ENCODE results near the gene MRAP.
A peak's percentile ranks its signal among the peaks of the same experiment; 100 is the strongest.

Gene MRAP

DNA sequence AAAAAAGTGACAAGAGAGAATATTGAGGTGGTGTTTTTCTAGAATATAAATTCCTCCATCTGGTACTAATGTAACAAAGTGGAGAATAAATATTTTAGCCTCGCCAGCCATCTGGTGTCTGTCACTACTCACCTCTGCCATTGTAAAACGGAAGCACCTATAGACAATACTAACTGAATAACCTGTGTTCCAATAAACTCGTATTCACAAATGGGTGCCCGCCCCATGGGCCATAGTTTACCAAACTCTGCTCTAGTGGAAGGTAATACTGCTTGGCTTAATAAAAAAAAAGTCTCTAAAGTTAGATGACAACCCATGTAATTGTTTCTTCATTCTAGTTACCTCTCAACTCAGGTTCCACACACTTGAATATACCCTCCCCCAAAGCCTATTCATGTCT is 27.9 kb upstream of the MRAP start:
- Histone ChIP-seq H3K27me3 (ENCODE audit: low read length) (no peaks in the 10 kb centered on the region), H3K9me2 (replicated peaks; ENCODE audit: insufficient read depth, low read length) (no peaks in the 10 kb centered on the region), H3K9me3 (ENCODE audit: insufficient read depth, low read length) (no peaks in the 10 kb centered on the region), H3K79me2 (ENCODE audit: insufficient read depth, low read length) (peaks cover 8% of the 10 kb centered on the region; the same call in 1 of the 2 replicates), H3F3A (ENCODE audit: insufficient read depth) (no peaks in the 10 kb centered on the region), H3K36me3 (ENCODE audit: low read length) (peaks cover 23% of the 10 kb centered on the region; the same call in 1 of the 2 replicates), H3K4me3 (ENCODE audit: insufficient read depth, low read length, poor library complexity, severe bottlenecking) (no peak overlapping the region), H3K9ac (ENCODE audit: low read length) (no peak overlapping the region), H3K27ac (ENCODE audit: low read depth, low read length) (no peak overlapping the region), H4K20me1 (ENCODE audit: low read depth, low read length) (no peaks in the 10 kb centered on the region), H2AFZ (ENCODE audit: low read depth, low read length, severe bottlenecking) (no peak overlapping the region), H3K4me2 (ENCODE audit: low read depth, low read length, poor library complexity, severe bottlenecking) (no peak overlapping the region)
- TF ChIP-seq EZH2phosphoT487 (conservative IDR thresholded peaks at IDR 0.05; ENCODE audit: low read length), result no peak
- TF ChIP-seq, protein P1, sequence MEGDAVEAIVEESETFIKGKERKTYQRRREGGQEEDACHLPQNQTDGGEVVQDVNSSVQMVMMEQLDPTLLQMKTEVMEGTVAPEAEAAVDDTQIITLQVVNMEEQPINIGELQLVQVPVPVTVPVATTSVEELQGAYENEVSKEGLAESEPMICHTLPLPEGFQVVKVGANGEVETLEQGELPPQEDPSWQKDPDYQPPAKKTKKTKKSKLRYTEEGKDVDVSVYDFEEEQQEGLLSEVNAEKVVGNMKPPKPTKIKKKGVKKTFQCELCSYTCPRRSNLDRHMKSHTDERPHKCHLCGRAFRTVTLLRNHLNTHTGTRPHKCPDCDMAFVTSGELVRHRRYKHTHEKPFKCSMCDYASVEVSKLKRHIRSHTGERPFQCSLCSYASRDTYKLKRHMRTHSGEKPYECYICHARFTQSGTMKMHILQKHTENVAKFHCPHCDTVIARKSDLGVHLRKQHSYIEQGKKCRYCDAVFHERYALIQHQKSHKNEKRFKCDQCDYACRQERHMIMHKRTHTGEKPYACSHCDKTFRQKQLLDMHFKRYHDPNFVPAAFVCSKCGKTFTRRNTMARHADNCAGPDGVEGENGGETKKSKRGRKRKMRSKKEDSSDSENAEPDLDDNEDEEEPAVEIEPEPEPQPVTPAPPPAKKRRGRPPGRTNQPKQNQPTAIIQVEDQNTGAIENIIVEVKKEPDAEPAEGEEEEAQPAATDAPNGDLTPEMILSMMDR (IDR thresholded peaks at IDR 0.05; ENCODE audit: insufficient read depth, low read length, poor library complexity, severe bottlenecking), result no peak

DNA sequence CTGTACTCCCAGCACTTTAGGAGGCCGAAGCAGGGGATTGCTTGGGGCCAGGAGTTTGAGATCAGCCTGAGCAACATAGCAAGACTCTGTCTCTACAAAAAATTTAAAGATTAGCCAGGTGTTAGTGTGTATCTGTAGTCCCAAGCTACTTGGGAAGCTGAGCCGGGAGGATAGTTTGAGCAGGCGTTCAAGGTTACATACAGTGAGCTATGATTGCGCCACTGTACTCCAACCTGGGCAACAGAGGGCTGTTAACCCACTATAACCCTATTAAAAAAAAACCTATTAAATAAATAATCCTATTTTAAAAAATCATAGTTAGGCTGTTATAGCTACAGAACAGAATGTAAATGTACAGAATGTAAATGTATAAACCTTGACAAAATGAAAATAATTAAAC is 22.0 kb upstream of the MRAP start:
- Histone ChIP-seq H3K9me2 (replicated peaks; ENCODE audit: insufficient read depth, low read length) (no peaks in the 10 kb centered on the region), H3K9ac (ENCODE audit: low read length) (no peak overlapping the region), H4K20me1 (ENCODE audit: low read depth, low read length) (no peaks in the 10 kb centered on the region), H3K79me2 (ENCODE audit: insufficient read depth, low read length) (peaks cover 42% of the 10 kb centered on the region), H3K27ac (ENCODE audit: low read depth, low read length) (no peak overlapping the region), H3K4me2 (ENCODE audit: low read depth, low read length, poor library complexity, severe bottlenecking) (no peak overlapping the region), H2AFZ (ENCODE audit: low read depth, low read length, severe bottlenecking) (no peak overlapping the region), H3K9me3 (ENCODE audit: insufficient read depth, low read length) (no peaks in the 10 kb centered on the region), H3K27me3 (ENCODE audit: low read length) (no peaks in the 10 kb centered on the region), H3K4me3 (ENCODE audit: insufficient read depth, low read length, poor library complexity, severe bottlenecking) (no peak overlapping the region), H3F3A (ENCODE audit: insufficient read depth) (no peaks in the 10 kb centered on the region), H3K36me3 (ENCODE audit: low read length) (0 out of 2 replicates have a peak, but pooled peaks cover 5% of the 10 kb centered on the region)
- TF ChIP-seq, protein P1 (IDR thresholded peaks at IDR 0.05; ENCODE audit: insufficient read depth, low read length, poor library complexity, severe bottlenecking), result no peak
- no peak for TF ChIP-seq EZH2phosphoT487 (conservative IDR thresholded peaks at IDR 0.05; ENCODE audit: low read length)

DNA sequence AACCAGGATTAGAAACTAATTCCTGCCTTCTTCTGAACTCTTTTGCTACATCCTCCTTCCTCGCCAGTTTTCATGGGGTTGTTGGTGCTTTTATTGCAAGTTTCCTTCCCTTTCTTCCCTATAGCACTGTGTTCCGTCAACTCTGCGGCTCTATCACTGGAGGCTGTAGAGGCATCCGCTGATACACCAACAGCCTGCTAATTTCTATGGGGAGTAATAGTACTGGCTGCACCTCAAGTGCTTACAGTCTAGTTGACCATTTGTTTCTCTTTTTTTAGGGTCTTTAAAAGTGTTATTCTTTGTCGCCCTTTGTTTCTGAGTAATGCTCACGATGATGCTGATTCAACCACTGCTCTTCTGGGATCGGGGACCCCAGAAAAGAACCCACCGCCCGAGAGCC is 20.6 kb upstream of the MRAP start:
- no peak for TF ChIP-seq EZH2phosphoT487 (conservative IDR thresholded peaks at IDR 0.05; ENCODE audit: low read length)
- TF ChIP-seq, protein P1 (IDR thresholded peaks at IDR 0.05; ENCODE audit: insufficient read depth, low read length, poor library complexity, severe bottlenecking), result no peak
- H3K9me3 ChIP-seq (ENCODE audit: insufficient read depth, low read length), result no peaks in the 10 kb centered on the region
- H2AFZ ChIP-seq (ENCODE audit: low read depth, low read length, severe bottlenecking), result peak overlapping the region; percentile 83

More for the DNA sequence above, 20.6 kb upstream of the MRAP start:
- H3K27me3 ChIP-seq (ENCODE audit: low read length), result no peaks in the 10 kb centered on the region
- no peaks in the 10 kb centered on the region for H3K9me2 ChIP-seq (replicated peaks; ENCODE audit: insufficient read depth, low read length)
- H3K36me3 ChIP-seq (ENCODE audit: low read length), result no peaks in the 10 kb centered on the region
- peak overlapping the region; percentile 68 for H3K4me2 ChIP-seq (ENCODE audit: low read depth, low read length, poor library complexity, severe bottlenecking)
- H3F3A ChIP-seq (ENCODE audit: insufficient read depth), result no peaks in the 10 kb centered on the region
- H3K27ac ChIP-seq (ENCODE audit: low read depth, low read length), result peak overlapping the region; percentile 62
- H3K9ac ChIP-seq (ENCODE audit: low read length), result peak overlapping the region; percentile 82
- no peaks in the 10 kb centered on the region for H4K20me1 ChIP-seq (ENCODE audit: low read depth, low read length)
- peak overlapping the region; percentile 72 for H3K4me3 ChIP-seq (ENCODE audit: insufficient read depth, low read length, poor library complexity, severe bottlenecking)
- peaks cover 36% of the 10 kb centered on the region for H3K79me2 ChIP-seq (ENCODE audit: insufficient read depth, low read length)

Measured in SU-DHL-6 (cell line).